Activated CD4-positive, alpha-beta T cell treated with anti-CD3 and anti-CD28 coated beads, Interleukin-2, amount 50 U/mL, for 16 hours (primary cell): ENCODE results near the gene ZRANB1.

Source experiments
- DNase-seq: peaks from one replicate; pipeline ENCODE4 v3.0.0-alpha.2; 2020

Gene ZRANB1

GRCh38 chr10:124996854-124997215 lies 54.9 kb downstream of the ZRANB1 start:
- no peak for DNase-seq

- no peak for DNase-seq
Measured at GRCh38 chr10:124997306-124997705, 55.4 kb downstream of the ZRANB1 start.

DNA sequence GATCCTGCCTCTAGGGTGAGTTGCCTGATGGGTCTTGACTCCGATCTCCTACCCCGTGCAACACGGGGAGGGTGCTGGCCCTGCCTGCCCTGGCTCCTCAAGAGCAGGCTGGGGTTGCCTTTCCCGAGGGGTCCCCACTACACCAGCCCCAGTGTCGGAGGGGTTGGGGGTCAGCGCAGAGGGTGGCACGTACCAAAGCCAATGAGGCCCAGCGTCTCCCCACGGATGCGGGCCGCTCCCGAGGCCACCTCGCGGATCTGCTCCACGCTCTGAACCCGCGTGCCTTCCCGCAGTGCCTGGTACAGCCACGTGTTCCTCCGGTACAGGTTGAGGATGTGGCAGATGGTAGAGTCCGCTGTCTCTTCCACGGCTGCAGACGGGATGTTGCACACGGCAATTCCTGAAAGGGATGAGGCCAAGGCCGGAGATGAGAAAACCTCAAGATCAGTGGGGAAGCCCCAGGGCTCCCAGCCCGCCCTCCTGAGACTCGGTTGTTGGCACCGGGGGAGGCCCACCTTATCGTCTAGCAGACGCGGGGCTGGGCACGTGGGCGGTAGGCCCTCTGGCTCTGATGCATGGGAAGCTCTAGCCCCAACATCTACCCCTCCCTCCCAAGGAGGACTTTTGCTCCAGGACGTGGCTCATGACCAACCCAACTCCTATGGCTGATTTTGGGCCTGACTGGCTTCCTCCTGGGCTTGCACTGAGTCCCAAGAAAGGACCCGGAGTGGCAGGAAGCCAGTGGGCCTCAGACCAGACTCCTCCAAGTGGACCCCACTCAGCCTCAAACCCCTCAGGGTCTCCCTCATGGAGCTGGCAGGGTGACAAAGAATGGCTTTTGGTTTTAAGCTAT lies 56.1 kb downstream of the ZRANB1 start:
- no peak for DNase-seq

GRCh38 chr10:124998624-124999291 lies 56.8 kb downstream of the ZRANB1 start:
- DNase-seq, result no peak

DNA sequence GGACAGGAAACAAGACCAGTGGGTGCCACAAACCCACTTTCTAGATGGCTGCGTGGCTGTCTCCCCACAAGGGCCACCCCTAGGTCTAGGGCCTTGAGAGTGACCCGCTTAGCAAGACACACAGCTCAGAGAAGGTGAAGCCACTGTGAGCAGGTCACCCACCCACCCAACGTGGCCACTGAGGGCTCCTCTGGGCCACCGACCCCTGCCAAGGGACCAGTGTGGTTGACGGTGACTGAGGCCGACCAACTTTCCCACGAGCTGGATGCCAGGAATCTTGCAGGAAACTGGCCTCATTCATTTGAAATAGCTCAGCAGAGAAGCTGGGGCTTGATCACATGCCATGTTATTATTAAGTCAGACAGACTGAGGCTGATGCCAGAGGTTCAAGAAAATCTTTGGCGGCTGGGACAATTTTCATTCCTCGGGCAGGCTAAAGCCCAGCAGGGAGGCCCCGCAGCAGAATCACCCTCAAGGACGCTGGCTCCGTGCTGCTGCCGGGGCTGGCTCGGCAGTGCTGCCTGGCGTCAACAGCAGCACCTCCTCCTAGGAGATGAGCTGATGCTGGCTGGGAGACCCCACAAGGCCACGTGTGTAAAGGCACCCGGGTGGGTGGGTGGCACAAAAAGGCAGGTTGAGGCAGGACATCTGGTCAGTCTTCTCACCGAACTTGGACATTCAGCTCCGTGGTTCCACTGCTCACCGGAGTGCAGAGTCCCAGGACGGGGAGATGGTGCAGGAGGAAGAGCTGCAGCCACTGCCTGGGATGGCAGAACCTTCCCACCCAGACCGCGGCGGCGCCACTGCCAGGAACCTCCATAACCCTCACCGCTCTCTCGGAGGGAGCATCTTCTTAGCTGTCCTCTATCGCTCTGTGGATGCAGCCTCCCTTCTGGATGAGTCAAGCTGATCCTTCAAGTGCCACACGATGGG lies 57.8 kb downstream of the ZRANB1 start:
- no peak for DNase-seq

DNA sequence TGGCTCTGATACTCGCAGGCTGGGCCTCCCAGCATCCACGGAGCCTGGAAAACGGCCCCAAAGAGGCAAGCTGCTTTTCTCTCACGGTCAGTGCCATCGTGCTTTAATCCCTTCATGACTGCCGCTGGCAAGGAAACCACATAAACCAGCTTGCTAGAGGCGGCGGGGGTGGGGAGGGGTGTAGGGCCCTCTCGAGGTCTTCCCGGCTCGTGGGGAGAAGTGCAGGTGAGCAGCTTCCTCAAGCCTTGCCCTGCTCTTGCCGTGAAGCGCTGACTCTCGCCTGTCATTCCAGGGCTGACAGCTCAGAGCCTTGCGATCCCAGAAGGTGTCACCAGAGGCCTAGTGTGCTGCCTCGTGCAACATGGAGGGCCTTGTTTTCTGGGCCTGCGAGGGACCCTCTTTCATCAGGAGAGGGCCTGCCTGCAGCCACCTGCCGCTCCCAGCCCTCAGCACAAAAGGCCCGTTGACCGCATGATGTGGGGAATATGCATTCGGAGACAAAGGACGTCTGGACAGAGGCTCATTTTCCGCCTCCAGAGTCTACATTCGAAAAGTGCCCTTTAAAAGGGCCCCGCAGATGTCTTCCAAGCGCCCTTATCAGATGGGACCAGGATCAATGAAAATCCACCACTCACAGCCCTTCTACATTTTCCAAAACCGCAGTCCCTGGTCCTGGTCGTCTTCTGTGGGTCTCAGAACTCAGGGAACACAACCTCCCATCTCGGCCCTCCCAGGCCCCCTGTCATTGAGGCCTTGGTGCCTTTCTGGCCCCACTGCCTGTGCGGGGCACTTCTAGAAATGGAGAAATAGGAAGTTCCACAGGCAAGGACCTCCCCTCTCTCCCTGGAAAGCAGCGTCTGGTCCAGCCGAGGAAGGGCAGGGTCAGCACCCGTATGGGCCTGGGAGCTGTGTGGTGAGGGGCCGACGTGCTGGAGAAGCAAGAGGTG lies 58.7 kb downstream of the ZRANB1 start:
- no peak for DNase-seq

DNA sequence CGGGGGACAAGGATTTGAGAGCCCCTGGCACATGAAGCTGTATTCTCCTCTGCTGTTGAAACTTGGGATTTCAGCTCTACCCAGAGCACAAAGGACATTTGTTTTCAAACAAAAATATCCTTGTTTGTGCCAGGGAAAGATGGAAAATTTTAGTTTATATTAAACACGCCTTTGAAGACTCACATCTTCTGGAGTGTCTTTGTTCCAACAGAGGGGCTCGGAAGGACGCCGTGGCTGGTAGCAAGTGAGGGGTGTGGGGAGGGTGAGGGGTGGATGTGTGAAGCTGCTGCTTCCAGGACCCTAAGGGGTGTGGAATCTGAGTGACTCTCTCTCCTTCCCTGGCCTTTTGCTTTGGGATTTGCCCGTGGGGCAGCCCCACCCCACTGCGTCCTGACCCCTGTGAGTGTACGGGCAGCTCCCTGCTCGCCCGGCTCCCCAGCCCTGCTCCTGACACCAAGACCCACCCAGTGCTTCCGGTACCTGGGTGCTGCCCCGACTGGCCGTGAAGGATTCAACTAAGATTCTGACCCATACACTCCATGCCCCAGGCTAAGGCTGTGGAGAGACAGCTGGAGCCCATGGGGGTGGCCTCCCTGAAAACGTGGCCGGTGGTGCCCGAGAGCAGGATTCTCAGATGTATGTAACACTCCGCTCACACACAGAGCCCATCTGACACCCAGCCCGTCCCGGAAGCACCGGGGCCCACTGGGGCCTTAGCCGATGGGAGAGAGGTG lies 59.6 kb downstream of the ZRANB1 start:
- DNase-seq, result no peak

DNA sequence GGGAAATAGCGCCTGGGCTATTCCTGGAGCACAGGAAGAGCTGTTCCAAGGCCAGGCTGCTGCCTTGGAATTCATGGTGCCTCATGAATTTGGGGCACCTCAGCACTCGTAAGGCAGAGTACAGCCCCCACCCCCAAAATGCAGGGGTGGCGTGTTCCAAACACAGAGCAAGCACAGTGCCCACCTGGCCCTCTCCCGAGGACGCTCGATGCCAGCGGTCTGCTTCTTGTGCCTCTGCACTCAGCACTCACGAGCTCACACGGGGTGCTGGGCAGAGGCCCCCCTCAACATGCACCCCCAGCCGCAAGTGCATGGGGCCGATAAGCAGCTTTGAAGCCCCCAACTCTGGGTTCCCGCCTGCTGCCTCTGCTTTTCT lies 60.1 kb downstream of the ZRANB1 start:
- no peak for DNase-seq

GRCh38 chr10:125002423-125003145 lies 60.7 kb downstream of the ZRANB1 start:
- no peak for DNase-seq

DNA sequence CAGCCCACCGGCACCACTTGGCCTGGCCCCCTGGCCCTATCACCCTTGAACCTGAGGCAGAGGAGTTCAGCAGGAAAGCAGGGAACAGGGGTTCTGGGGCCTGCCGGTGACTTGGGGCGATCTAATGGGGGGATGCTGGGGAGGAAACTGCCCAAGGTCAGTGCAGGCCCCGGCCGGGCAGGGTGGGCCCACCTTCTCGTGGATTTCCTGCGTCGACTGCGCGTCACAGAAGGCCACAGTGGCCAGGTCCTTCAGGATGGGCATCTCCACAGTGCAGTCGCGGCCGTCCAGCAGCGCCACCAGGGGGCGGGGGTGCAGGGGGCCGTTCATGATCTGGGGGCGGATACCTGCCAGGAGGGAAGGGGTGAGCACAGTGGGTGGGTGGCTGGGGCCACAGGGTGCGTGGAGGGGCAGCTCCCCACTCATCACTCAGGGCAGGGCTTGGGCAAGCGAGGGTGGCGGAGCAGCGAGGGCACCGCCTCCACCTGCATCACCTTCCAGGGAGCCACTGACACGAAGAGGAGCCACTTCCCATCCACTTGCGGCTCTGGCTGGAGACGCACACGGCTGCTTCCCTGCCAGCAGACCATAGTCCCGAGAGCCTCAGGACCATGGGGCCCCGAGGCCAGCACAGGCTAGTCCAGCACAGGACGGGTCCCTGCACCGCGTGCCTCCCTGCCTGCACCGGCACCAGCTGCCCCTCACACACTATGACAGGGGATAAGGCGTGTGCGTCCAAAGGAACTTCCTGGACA lies 61.4 kb downstream of the ZRANB1 start:
- no peak for DNase-seq

- no peak for DNase-seq
Measured at GRCh38 chr10:125003901-125004467, 62.1 kb downstream of the ZRANB1 start.

DNA sequence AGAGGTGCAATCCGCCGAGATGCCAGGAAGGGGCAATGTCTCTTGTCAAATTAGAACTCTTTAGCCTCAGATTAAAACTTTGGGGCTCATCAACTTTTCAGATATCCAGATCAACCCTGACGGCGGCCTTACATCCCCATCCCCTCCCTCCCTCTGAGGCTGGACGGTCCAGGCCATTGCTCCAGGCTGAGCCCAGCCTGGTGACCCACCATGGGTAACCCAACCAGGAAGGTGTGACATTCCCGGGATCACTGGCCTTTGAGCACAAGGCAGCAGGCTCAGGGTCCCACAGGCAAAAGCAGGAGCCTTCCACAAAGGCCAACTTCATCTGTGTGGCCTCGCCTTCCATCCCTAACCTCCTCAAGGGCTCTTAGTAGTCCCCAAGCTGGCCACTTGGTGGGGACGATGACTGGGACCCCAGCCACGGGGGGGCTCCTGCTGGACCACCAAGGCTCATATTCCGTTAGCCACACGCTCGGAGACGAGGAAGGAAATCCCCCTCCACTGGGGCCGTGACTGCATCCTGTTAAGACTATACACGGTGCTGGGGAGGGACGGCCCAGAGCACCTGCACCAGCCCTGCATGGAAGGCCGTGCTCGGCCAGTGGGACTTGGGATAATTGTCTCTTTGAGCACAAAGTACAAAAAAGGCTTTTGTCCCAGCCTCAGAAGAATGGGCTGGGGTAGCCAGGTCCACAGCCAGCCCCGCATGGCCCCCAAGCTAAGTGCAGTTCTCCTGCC lies 62.8 kb downstream of the ZRANB1 start:
- no peak for DNase-seq

DNA sequence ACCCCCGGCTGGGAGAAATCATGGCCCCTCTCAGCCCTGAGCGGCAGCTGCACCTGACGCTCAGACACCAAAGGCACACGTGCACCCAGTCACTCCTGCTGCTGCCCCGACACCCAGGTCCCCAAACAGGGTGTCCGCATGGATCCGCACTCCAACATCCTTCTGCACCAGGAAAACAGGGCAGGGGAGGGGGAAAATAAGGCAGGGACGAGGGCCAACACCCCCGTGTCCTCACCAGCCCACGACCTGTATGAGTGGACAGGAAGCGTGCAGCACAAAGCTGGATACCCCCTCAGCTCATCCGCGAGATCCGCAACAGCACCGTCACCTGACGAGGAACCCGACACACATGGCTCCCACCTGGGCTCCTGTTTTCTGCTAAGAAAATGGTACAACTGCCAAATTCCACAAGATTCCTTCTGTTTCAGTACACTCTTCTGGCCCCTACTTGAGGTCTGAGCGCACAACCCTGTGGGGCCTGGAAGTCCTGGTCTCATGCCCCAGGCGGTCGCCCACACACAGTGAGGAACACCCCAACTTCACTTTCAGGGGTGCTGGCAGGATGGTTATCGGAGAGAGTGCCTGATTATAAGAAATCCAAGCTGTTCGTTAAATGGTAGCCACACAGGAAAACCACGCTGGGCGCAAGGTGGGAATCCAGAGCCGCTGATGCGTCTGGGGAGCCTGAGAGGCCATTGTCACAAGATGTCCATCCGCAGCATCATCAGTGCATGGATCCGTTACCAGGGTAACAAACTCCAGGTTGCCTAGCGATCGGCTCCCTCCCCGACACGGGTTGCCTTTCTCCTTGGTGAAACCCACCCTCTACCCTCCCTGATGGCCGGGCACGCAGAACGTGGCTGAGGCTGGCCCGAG lies 63.6 kb downstream of the ZRANB1 start:
- DNase-seq, result no peak

DNA sequence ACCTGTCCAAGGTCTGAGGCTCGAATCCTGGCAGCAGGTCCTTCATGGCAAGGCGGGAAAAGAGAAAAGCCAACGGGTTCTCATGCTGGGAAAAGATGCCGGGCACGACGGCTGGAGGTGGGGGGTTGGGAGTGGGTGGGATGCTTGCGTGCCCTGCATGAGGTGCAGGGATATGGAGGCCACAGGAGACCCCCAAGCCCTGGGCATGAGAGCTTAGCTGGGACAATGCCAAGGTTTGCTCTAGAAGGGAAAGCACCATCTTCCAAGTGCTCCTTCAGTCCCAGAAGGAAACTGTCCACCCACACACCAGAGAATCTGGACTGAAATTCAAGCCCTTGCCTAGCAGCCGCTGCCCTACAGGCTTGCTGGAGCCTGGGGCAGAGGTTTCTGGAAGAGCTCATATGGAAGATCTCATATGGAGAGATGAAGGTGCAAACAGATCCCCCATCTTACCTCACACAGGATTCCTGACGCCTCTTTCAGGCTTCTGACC lies 64.3 kb downstream of the ZRANB1 start:
- DNase-seq, result no peak

DNA sequence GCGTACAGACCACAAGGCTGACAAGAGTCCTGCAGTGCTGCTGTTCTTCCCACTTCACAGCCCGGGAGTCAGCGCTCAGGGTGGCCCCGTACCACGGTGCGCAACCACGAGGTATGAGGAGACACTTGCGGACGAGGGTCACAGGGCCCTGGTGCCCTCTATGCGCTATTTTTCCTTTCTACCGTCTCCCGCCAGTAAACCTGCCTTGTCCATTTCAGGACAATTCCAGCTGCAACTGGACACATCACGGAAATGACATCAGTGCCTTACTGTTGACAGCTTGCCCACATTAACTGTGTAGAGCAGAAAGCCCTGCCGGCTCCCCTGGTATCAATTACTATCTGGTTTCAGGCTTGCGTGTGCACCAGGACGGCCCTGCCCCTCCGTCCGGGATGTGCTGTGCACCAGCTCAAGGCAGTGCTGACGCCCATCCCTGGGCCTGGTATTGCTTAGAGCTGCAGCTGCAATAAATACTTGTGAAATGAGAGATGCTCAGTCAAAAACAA lies 65.1 kb downstream of the ZRANB1 start:
- DNase-seq, result no peak

GRCh38 chr10:125007436-125007835 lies 65.5 kb downstream of the ZRANB1 start:
- no peak for DNase-seq
